NT2/D1 (cell line): ENCODE measurements around the gene FGF7.

ENCODE experiments used
- DNase-seq: peaks from one replicate; pipeline ENCODE4 v3.0.0-alpha.2; 2011; ENCODE audit warnings: low read depth, low spot score
- H3K27me3 ChIP-seq: 2 replicates; pipeline ENCODE4 v1.6.0; 2011; ENCODE audit warnings: mild to moderate bottlenecking; ENCODE audit not compliant: insufficient read length, insufficient read depth
- H3K36me3 ChIP-seq: 2 replicates; pipeline ENCODE4 v1.6.1; 2011; ENCODE audit warnings: mild to moderate bottlenecking, low read length, mixed read lengths; ENCODE audit not compliant: insufficient read depth, insufficient read length
- H3K4me1 ChIP-seq: 2 replicates; pipeline ENCODE4 v1.5.1; 2011; ENCODE audit not compliant: insufficient read depth, insufficient read length
- H3K4me3 ChIP-seq: 2 replicates; pipeline ENCODE4 v1.5.1; 2011; ENCODE audit warnings: low read depth; ENCODE audit not compliant: insufficient read length
- H3K9ac ChIP-seq: 2 replicates; pipeline ENCODE4 v1.6.0; 2011; ENCODE audit warnings: low read depth; ENCODE audit not compliant: insufficient read length
- H3K9me3 ChIP-seq: 2 replicates; pipeline ENCODE4 v1.5.1; 2011; ENCODE audit warnings: mild to moderate bottlenecking, low read length; ENCODE audit not compliant: insufficient read depth
- SUZ12 ChIP-seq: IDR thresholded peaks from 2 replicates; pipeline ENCODE4 v1.6.1; 2011; ENCODE audit not compliant: insufficient read length, insufficient read depth; ENCODE audit errors: extremely low read depth
- YY1 ChIP-seq: IDR thresholded peaks from 2 replicates; pipeline ENCODE4 v1.6.1; 2011; ENCODE audit not compliant: insufficient read length, insufficient read depth
- ZNF274 ChIP-seq: IDR thresholded peaks from 2 replicates; pipeline ENCODE4 v1.6.1; 2011; ENCODE audit warnings: mild to moderate bottlenecking, low read depth, low read length

The FGF7 gene

DNA sequence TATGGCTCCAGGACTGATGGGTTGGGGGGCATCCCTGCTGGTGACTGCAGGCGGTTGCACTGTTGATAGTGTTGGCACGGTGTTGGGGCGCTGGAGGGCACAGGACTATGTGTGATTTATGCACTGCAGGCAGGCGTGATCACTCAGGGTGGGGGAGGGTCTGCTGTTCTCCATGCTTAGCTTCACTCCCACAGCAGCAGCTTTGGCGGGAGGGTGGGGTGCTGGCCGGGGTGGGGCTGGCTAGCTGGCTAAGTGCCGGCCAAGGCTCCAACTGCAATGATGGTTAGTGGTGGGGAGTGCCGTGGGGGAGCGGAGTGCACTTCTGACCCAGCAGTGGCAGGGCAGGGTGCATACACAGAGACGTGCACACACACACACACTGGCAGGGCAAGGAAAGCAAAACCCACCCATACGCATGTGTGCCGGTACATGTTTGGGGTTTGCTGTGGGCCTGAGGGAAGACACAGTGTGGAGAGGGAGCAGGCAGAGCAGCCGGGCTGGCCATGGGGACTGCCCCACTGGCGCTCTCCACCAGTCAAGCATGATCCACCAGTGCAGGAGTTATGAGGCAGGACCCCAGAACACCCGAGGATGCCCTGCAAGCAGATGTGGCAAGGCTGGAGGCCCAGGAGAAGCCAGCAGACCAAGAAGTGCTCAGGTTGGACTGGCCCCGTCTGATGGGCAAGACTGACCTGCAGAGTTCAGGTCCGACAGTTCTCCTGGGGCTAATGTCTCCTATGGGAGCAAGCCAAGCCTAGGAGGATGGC, 16.5 kb upstream of the FGF7 start:
- Histone ChIP-seq H3K4me3 (no peak overlapping the region), H3K27me3 (no peaks in the 10 kb centered on the region), H3K4me1 (no peaks in the 10 kb centered on the region), H3K9ac (no peak overlapping the region), H3K9me3 (no peaks in the 10 kb centered on the region), H3K36me3 (no peaks in the 10 kb centered on the region)
- DNase-seq = no peak
- TF ChIP-seq SUZ12 = no peak
- TF ChIP-seq ZNF274 = no peak

DNA sequence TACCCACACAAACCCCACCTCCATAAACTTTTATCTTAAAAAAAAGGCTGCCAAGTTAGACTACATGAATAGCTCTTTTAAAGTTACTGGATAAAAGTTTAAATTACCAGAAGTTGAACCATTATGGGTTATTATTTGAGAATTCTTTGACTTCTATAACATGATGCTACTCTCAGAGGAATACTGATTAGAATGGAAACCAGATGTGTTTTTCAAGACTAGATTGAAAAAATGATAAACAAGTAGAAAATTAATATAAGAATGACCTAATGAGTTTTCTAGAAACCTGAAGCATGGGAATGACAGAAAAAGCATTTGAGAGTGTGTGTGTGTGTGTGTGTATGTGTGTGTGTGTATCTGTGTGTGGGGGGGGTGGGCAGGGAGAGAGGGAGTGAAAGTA, 12.4 kb upstream of the FGF7 start:
- H3K4me3 ChIP-seq = no peak overlapping the region
- no peaks in the 10 kb centered on the region for H3K27me3 ChIP-seq
- H3K9ac ChIP-seq = no peak overlapping the region
- H3K9me3 ChIP-seq = no peaks in the 10 kb centered on the region
- H3K4me1 ChIP-seq = no peaks in the 10 kb centered on the region
- no peaks in the 10 kb centered on the region for H3K36me3 ChIP-seq
- DNase-seq = no peak
- TF ChIP-seq ZNF274 (no peak), SUZ12 (no peak), YY1 (no peak)

DNA sequence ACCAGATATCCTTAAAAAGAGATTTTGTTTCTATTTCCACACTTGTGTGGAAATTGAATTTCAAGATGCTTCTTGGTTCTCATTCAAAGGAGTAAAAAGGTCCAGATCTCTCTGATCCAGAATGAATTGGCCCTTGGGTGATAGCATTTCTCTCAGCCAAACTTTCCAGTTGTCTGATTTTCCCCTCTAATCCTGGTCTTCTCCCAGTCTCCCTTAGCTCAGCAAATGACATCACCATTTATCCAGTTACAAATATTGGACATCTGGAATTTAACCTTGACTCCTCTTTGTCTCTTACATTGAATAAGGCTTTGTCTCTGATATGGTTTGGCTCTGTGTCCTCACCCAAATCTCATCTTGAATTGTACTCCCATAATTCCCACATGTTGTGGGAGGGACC, 10.2 kb upstream of the FGF7 start:
- TF ChIP-seq YY1 = no peak
- TF ChIP-seq ZNF274 = no peak
- TF ChIP-seq SUZ12 = no peak
- no peak overlapping the region for H3K4me3 ChIP-seq
- H3K27me3 ChIP-seq = no peaks in the 10 kb centered on the region
- no peaks in the 10 kb centered on the region for H3K9me3 ChIP-seq
- no peak for DNase-seq
- no peak overlapping the region for H3K9ac ChIP-seq
- no peaks in the 10 kb centered on the region for H3K36me3 ChIP-seq
- no peaks in the 10 kb centered on the region for H3K4me1 ChIP-seq

DNA sequence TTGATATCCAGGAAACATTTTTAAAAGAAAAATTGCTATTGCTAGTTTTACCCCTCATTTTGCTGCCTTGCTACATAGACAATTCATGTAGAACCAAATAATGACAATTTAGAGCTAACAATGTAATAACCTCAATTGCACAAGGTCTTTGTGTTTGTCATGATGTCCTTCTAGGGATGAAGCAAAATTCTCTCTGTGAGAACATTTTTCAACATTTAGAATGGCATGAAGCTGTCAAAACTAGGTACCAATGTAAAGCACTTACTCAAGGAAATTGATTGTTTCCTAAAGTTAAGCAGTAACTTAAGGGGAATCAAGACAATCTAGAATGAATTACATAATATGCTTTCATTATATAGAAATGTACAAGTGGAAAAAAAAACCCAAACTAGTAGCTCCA, 7.9 kb upstream of the FGF7 start:
- no peak overlapping the region for H3K4me3 ChIP-seq
- H3K4me1 ChIP-seq = no peaks in the 10 kb centered on the region
- DNase-seq = no peak
- TF ChIP-seq SUZ12 (no peak), ZNF274 (no peak), YY1 (no peak)
- H3K9ac ChIP-seq = no peak overlapping the region
- H3K9me3 ChIP-seq = no peaks in the 10 kb centered on the region
- no peaks in the 10 kb centered on the region for H3K27me3 ChIP-seq
- no peaks in the 10 kb centered on the region for H3K36me3 ChIP-seq

DNA sequence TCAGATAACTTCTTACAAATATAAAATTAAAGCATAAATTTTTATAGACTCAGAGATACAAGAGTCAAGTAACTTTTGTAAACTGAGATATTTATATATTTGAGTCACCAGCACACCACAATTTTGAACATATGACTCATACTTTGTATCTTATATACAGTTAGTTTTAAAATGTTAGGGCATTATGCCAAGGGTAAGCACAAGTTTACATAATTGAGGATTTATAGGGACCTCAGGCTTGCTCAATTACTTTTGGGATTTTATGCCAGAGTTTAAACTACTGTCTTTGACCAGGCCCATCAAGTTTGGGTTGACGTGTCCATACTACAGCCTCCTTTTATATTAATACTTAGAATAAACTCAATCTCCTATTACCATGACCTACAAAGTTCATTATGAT, 7.4 kb upstream of the FGF7 start:
- no peaks in the 10 kb centered on the region for H3K9me3 ChIP-seq
- H3K4me1 ChIP-seq = no peaks in the 10 kb centered on the region
- no peaks in the 10 kb centered on the region for H3K27me3 ChIP-seq
- no peak for DNase-seq
- H3K4me3 ChIP-seq = no peak overlapping the region
- no peaks in the 10 kb centered on the region for H3K36me3 ChIP-seq
- TF ChIP-seq SUZ12 = no peak
- TF ChIP-seq ZNF274 = no peak
- TF ChIP-seq YY1 = no peak
- H3K9ac ChIP-seq = no peak overlapping the region

DNA sequence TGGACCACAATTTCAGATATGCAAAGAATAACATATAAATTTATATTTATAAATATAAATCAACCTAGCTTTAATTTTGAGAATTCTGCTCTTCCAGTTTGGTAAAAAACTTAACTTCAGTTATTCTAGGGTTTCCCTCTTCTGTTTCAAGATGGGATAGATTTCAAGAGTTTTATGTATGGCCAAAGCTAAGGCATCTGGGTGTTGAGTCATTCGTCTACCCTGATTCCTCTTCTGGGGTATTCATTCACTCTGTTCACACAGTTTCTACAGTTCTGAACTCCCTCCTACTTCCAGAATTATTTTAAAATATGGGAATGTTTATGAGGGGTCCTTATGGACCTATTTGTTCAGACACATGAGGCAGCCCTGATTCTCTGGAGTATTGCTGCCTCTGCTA, 4.2 kb upstream of the FGF7 start:
- Histone ChIP-seq H3K9ac (no peak overlapping the region), H3K36me3 (no peaks in the 10 kb centered on the region), H3K4me3 (no peak overlapping the region), H3K4me1 (no peaks in the 10 kb centered on the region), H3K27me3 (no peaks in the 10 kb centered on the region), H3K9me3 (no peaks in the 10 kb centered on the region)
- no peak for DNase-seq
- TF ChIP-seq YY1 (no peak), ZNF274 (no peak), SUZ12 (no peak)

DNA sequence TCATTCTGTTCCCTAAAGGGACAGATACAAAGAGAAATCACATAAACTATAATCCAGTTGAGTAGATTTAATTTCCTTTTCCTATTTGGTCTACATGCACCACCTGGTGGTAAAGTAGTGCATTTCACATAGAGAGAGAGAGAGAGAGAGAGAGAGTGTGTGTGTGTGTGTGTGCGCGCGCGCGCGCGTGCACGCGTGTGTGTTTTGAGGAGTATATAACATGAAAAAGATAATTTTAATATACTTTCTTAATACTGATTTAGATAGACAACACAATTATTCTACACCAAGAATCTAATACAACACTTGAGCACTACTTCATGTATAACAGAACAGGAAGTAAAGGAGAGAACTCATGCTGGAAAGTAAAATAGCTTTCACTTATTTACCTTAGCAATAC, 1.1 kb upstream of the FGF7 start:
- Histone ChIP-seq H3K27me3 (no peaks in the 10 kb centered on the region), H3K9me3 (no peaks in the 10 kb centered on the region), H3K4me3 (no peak overlapping the region), H3K4me1 (no peaks in the 10 kb centered on the region), H3K9ac (no peak overlapping the region), H3K36me3 (no peaks in the 10 kb centered on the region)
- DNase-seq = peak; percentile 13
- TF ChIP-seq YY1 = no peak
- no peak for TF ChIP-seq SUZ12
- TF ChIP-seq ZNF274 = no peak
